Karpas-422 (cell line): ENCODE data around the gene UBR1. TPM values are rescaled to one million over a fixed set of nuclear protein-coding genes. Genes with fewer than 3 reads are reported as not detected.

ENCODE experiments used
- DNase-seq: peaks from one replicate; pipeline ENCODE4 v3.0.0-alpha.2; 2015
- H2AFZ ChIP-seq: fragments of 200-600 bp; sonication (generic); 2 replicates; pipeline ENCODE4 v1.6.1; 2014; ENCODE audit warnings: antibody characterized with exemption, low read length, mixed read lengths
- H3K27ac ChIP-seq: fragments of 200-600 bp; sonication (generic); 2 replicates; pipeline ENCODE4 v1.5.1; 2014; ENCODE audit warnings: mild to moderate bottlenecking, low read length, moderate library complexity
- H3K27me3 ChIP-seq: fragments of 200-600 bp; sonication (generic); 2 replicates; pipeline ENCODE4 v1.6.1; 2014; ENCODE audit warnings: low read length, mixed read lengths
- H3K36me3 ChIP-seq: fragments of 200-600 bp; sonication (generic); 2 replicates; pipeline ENCODE4 v1.6.1; 2014; ENCODE audit warnings: low read length, mixed read lengths; ENCODE audit not compliant: insufficient read depth
- H3K4me1 ChIP-seq: fragments of 200-600 bp; sonication (generic); 2 replicates; pipeline ENCODE4 v1.6.1; 2014; ENCODE audit warnings: mild to moderate bottlenecking, low read length, mixed read lengths
- H3K4me2 ChIP-seq: fragments of 200-600 bp; sonication (generic); 2 replicates; pipeline ENCODE4 v1.6.1; 2014; ENCODE audit warnings: low read length, low read depth, mild to moderate bottlenecking; ENCODE audit not compliant: poor library complexity, severe bottlenecking
- H3K4me3 ChIP-seq: fragments of 200-600 bp; sonication (generic); 2 replicates; pipeline ENCODE4 v1.5.1; 2014; ENCODE audit warnings: mild to moderate bottlenecking, antibody characterized with exemption, low read length, mixed read lengths
- H3K79me2 ChIP-seq: fragments of 200-600 bp; sonication (generic); 2 replicates; pipeline ENCODE4 v1.6.1; 2014; ENCODE audit warnings: mild to moderate bottlenecking, low read length, mixed read lengths
- H3K9ac ChIP-seq: fragments of 200-600 bp; sonication (generic); 2 replicates; pipeline ENCODE4 v1.6.0; 2014; ENCODE audit warnings: low read length
- H3K9me2 ChIP-seq: fragments of 200-600 bp; sonication (generic), shearing (Covaris generic); replicated peaks from 2 replicates; pipeline ENCODE4 v1.6.0; 2014; ENCODE audit warnings: mild to moderate bottlenecking, low read length, moderate library complexity; ENCODE audit not compliant: insufficient read depth
- H3K9me3 ChIP-seq: fragments of 300-700, 200-600 bp; sonication (generic); 2 replicates; pipeline ENCODE4 v1.6.1; 2014; ENCODE audit warnings: low read length, mixed read lengths
- H4K20me1 ChIP-seq: fragments of 200-600 bp; sonication (generic); 2 replicates; pipeline ENCODE4 v1.6.1; 2014; ENCODE audit warnings: mild to moderate bottlenecking, antibody characterized with exemption, low read length, low read depth; ENCODE audit not compliant: insufficient read depth
- total RNA-seq: library from RNA; depleted of rRNA; stranded (reverse); fragments of >200 nt; shearing (Covaris generic); gene quantifications from 2 replicates; pipeline ENCODE4 v1.2.3, GENCODE V29; 2014; ENCODE audit warnings: low replicate concordance

Gene UBR1
- total RNA-seq, 1 experiment from 2014 or later, result 56.0 TPM

GRCh38 chr15:43104426-43104825, 1.4 kb downstream of the UBR1 start:
- no peak for DNase-seq
- peaks cover 68% of the 10 kb centered on the region for H3K79me2 ChIP-seq

DNA sequence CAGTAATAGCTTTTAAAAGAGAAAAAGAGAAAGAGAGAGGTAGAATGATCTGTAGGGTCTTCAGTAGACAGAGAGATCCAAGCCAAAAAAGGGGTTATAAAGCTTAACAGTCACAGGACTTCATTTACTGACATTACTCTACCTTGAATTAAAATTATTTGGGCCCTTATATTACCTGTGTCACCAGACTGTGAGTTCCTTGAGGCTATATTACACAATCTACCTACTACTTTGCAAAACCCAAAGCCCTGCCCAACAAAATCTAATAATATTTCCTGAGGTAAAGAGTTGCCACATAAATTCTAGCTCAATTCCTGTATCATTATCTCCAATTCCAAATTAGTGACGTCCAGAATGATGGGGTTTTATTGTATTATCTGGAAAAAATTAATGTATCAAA, 1.9 kb downstream of the UBR1 start:
- no peaks in the 10 kb centered on the region for H3K27me3 ChIP-seq
- no peak overlapping the region for H2AFZ ChIP-seq
- peaks cover 73% of the 10 kb centered on the region for H3K79me2 ChIP-seq
- no peaks in the 10 kb centered on the region for H4K20me1 ChIP-seq
- DNase-seq, result no peak
- peaks cover 24% of the 10 kb centered on the region; the same call in 1 of the 2 replicates for H3K36me3 ChIP-seq
- peaks cover 20% of the 10 kb centered on the region for H3K4me1 ChIP-seq
- H3K9me2 ChIP-seq, result no peaks in the 10 kb centered on the region
- H3K4me2 ChIP-seq, result peak overlapping the region; percentile 99
- no peaks in the 10 kb centered on the region for H3K9me3 ChIP-seq
- no peak overlapping the region for H3K27ac ChIP-seq
- H3K9ac ChIP-seq, result peak overlapping the region; percentile 85
- H3K4me3 ChIP-seq, result peak overlapping the region; percentile 87

More at GRCh38 chr15:43104426-43104825, 1.4 kb downstream of the UBR1 start:
- Histone ChIP-seq H4K20me1 (no peaks in the 10 kb centered on the region), H3K36me3 (peaks cover 24% of the 10 kb centered on the region; the same call in 1 of the 2 replicates), H3K4me2 (peak overlapping the region; percentile 99), H3K27me3 (no peaks in the 10 kb centered on the region), H3K27ac (no peak overlapping the region), H3K9me2 (no peaks in the 10 kb centered on the region), H3K9me3 (no peaks in the 10 kb centered on the region), H3K9ac (peak overlapping the region; percentile 85), H3K4me3 (peak overlapping the region; percentile 87), H3K4me1 (peaks cover 20% of the 10 kb centered on the region), H2AFZ (no peak overlapping the region)

- no peaks in the 10 kb centered on the region for H3K9me3 ChIP-seq
- peaks cover 30% of the 10 kb centered on the region; the same call in 1 of the 2 replicates for H3K36me3 ChIP-seq
- peaks cover 90% of the 10 kb centered on the region for H3K79me2 ChIP-seq
- no peak overlapping the region for H3K9ac ChIP-seq
- H3K4me1 ChIP-seq, result peaks cover 20% of the 10 kb centered on the region
- H4K20me1 ChIP-seq, result no peaks in the 10 kb centered on the region
- H3K4me2 ChIP-seq, result no peak overlapping the region
- no peak overlapping the region for H3K4me3 ChIP-seq
- H3K27me3 ChIP-seq, result no peaks in the 10 kb centered on the region
- DNase-seq, result no peak
- H2AFZ ChIP-seq, result no peak overlapping the region
- no peaks in the 10 kb centered on the region for H3K9me2 ChIP-seq
- H3K27ac ChIP-seq, result no peak overlapping the region
Observed at GRCh38 chr15:43102187-43102586, 3.7 kb downstream of the UBR1 start.

- Histone ChIP-seq H3K4me3 (no peak overlapping the region), H3K9ac (no peak overlapping the region), H4K20me1 (no peaks in the 10 kb centered on the region)
Observed at GRCh38 chr15:43100971-43101370, 4.9 kb downstream of the UBR1 start.

GRCh38 chr15:43099105-43099845, 6.6 kb downstream of the UBR1 start:
- H4K20me1 ChIP-seq, result no peaks in the 10 kb centered on the region
- H3K4me1 ChIP-seq, result peaks cover 11% of the 10 kb centered on the region
- H2AFZ ChIP-seq, result no peak overlapping the region
- H3K79me2 ChIP-seq, result peaks cover 98% of the 10 kb centered on the region
- no peak overlapping the region for H3K27ac ChIP-seq
- no peaks in the 10 kb centered on the region for H3K9me2 ChIP-seq
- peaks cover 29% of the 10 kb centered on the region; the same call in 1 of the 2 replicates for H3K36me3 ChIP-seq
- no peak overlapping the region for H3K4me2 ChIP-seq
- H3K9me3 ChIP-seq, result no peaks in the 10 kb centered on the region
- no peaks in the 10 kb centered on the region for H3K27me3 ChIP-seq
- no peak overlapping the region for H3K4me3 ChIP-seq
- no peak overlapping the region for H3K9ac ChIP-seq
- no peak for DNase-seq

More at GRCh38 chr15:43100971-43101370, 4.9 kb downstream of the UBR1 start:
- no peaks in the 10 kb centered on the region for H3K9me3 ChIP-seq
- H3K36me3 ChIP-seq, result peaks cover 30% of the 10 kb centered on the region; the same call in 1 of the 2 replicates
- H2AFZ ChIP-seq, result no peak overlapping the region
- no peaks in the 10 kb centered on the region for H3K27me3 ChIP-seq
- H3K4me2 ChIP-seq, result no peak overlapping the region
- no peak overlapping the region for H3K27ac ChIP-seq
- peaks cover 12% of the 10 kb centered on the region for H3K4me1 ChIP-seq
- no peaks in the 10 kb centered on the region for H3K9me2 ChIP-seq
- peaks cover 98% of the 10 kb centered on the region for H3K79me2 ChIP-seq
- DNase-seq, result no peak

DNA sequence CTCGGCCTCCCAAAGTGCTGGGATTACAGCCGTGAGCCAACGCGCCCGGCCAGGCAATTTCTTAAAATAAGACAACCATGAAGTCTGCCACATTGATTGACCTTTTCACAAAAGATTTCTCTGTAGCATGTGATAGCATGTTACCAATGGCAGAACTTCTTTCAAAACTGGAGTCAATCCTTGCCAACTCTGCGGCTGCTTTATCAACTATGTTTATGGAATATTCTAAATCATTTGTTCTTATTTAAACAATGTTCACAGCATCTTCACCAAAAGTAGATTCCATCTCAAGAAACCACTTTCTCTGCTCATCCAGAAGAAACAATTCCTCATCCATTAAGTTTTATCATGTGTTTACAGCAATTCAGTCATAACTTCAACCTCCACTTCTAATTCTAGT, 9.4 kb downstream of the UBR1 start:
- H2AFZ ChIP-seq, result no peak overlapping the region
- H3K36me3 ChIP-seq, result peaks cover 12% of the 10 kb centered on the region; the same call in 1 of the 2 replicates
- no peaks in the 10 kb centered on the region for H4K20me1 ChIP-seq
- H3K4me3 ChIP-seq, result no peak overlapping the region
- no peak overlapping the region for H3K9ac ChIP-seq
- H3K27ac ChIP-seq, result no peak overlapping the region
- H3K4me2 ChIP-seq, result no peak overlapping the region
- H3K9me3 ChIP-seq, result no peaks in the 10 kb centered on the region
- DNase-seq, result no peak
- H3K9me2 ChIP-seq, result no peaks in the 10 kb centered on the region
- peaks cover 17% of the 10 kb centered on the region for H3K4me1 ChIP-seq
- peaks cover 97% of the 10 kb centered on the region for H3K79me2 ChIP-seq
- no peaks in the 10 kb centered on the region for H3K27me3 ChIP-seq

GRCh38 chr15:43095708-43096347, 10.0 kb downstream of the UBR1 start:
- H3K27me3 ChIP-seq, result no peaks in the 10 kb centered on the region
- no peak overlapping the region for H3K27ac ChIP-seq
- H3K4me1 ChIP-seq, result peaks cover 17% of the 10 kb centered on the region
- no peak overlapping the region for H3K9ac ChIP-seq
- H4K20me1 ChIP-seq, result no peaks in the 10 kb centered on the region
- H2AFZ ChIP-seq, result no peak overlapping the region
- peaks cover 10% of the 10 kb centered on the region; the same call in 1 of the 2 replicates for H3K36me3 ChIP-seq
- no peaks in the 10 kb centered on the region for H3K9me2 ChIP-seq
- H3K79me2 ChIP-seq, result peaks cover 97% of the 10 kb centered on the region
- H3K9me3 ChIP-seq, result no peaks in the 10 kb centered on the region
- no peak overlapping the region for H3K4me2 ChIP-seq
- H3K4me3 ChIP-seq, result no peak overlapping the region
- no peak for DNase-seq

DNA sequence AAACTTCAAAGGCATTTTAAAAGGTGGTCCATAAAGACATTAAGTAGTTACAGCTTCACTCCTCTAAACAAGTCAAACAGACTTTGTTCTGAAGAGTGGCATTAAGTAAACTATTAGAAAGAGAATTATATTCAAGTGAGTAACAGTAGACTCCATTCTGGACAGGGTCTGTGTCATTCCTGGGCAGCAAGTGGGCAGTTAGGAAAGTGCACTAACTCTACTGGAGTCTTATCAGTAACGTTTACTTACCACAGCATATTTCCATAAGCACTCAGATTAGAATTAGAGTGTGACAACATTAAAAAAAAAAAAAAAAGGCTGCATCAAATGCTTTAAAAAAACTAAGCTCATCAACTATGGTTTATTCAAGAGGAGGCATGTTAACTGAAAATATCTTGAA, 10.6 kb downstream of the UBR1 start:
- no peak for DNase-seq
- Histone ChIP-seq H3K9me2 (no peaks in the 10 kb centered on the region), H3K36me3 (peaks cover 9% of the 10 kb centered on the region; the same call in 1 of the 2 replicates), H4K20me1 (no peaks in the 10 kb centered on the region), H3K9me3 (no peaks in the 10 kb centered on the region), H3K9ac (no peak overlapping the region), H3K27me3 (no peaks in the 10 kb centered on the region), H3K4me3 (no peak overlapping the region), H3K27ac (no peak overlapping the region), H3K79me2 (peaks cover 95% of the 10 kb centered on the region), H2AFZ (no peak overlapping the region), H3K4me2 (no peak overlapping the region), H3K4me1 (peaks cover 17% of the 10 kb centered on the region)
